Ascending aorta (tissue), 2 donors: ENCODE measurements around the gene SLC35G1. TPM values are rescaled to one million over a fixed set of nuclear protein-coding genes. Genes with fewer than 3 reads are reported as not detected.

Source experiments
- DNase-seq, 2 donors: peaks; one replicate each; pipeline ENCODE4 v3.0.0-alpha.2; 2019; ENCODE audit warnings: low spot score in 2 of 2
- H3K27ac ChIP-seq, 2 donors: fragments of 200-600 bp; sonication (generic); one replicate each; pipeline ENCODE4 v1.5.1; 2016 to 2017; ENCODE audit warnings: mild to moderate bottlenecking in 1 of 2
- H3K27me3 ChIP-seq: fragments of 200-600 bp; sonication (generic); one replicate; pipeline ENCODE4 v1.5.1; 2017
- H3K36me3 ChIP-seq, 2 donors: fragments of 200-600 bp; sonication (generic); one replicate each; pipeline ENCODE4 v1.5.1; 2016
- H3K4me1 ChIP-seq, 2 donors: fragments of 200-600 bp; sonication (generic); one replicate each; pipeline ENCODE4 v1.5.1; 2016 to 2017; ENCODE audit warnings: mild to moderate bottlenecking in 1 of 2
- H3K4me3 ChIP-seq, 2 donors: fragments of 200-600 bp; sonication (generic); one replicate each; pipeline ENCODE4 v1.5.1; 2016 to 2017; ENCODE audit warnings: mild to moderate bottlenecking in 1 of 2
- H3K9me3 ChIP-seq, 2 donors: fragments of 200-600 bp; sonication (generic); one replicate each; pipeline ENCODE4 v1.5.1; 2016
- intact Hi-C: fragments of 100-400 bp; cut with DNase I; formaldehyde crosslinking; loops from one replicate; pipeline ENCODE4 v1.15.1; 2023
- total RNA-seq: library from RNA; depleted of rRNA; stranded (reverse); fragments of >200 nt; gene quantifications from one replicate; pipeline ENCODE4 v1.1.0, GENCODE V29; 2016
- TF ChIP-seq, protein P1 (sequence below), 3 experiments: fragments of 200-600 bp in 2 of 3; fragments of 450-650 bp in 1 of 3; sonication (generic) in 2 of 3; IDR thresholded peaks; one replicate each; pipeline ENCODE4 v1.5.1; 2016 to 2019; ENCODE audit warnings: antibody characterized with exemption in 3 of 3, mild to moderate bottlenecking in 1 of 3, moderate library complexity in 1 of 3

Gene SLC35G1
- total RNA-seq, 1 donor from 2014 or later: 3.7 TPM

DNA sequence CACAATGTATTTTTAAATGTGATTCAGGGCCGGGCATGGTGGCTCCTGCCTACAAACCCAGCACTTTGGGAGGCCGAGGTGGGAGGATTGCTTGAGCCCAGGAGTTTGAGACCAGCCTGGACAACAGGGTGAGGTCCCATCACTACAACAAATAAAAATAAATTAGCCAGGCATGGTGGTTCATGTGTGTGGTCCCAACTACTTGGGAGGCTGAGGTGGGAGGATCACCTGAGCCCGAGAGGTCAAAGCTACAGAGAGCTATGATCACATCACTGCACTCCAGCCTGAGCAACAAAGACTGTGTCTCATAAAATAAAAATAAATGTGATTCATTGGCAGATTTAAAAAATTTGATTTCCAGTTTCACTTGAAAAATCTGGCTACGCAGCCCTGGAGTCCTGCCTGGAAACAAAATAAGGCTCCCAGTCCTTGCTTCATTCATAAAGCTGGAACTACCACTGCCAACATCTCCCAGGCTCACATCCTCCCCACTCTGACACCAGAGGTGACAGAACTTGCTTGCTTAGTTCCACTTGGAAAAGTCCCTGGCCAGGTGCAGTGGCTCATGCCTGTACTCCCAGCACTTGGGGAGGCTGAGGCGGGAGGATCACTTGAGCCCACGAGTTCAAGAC lies 27.9 kb upstream of the SLC35G1 start:
- H3K4me1 ChIP-seq: no peaks in the 10 kb centered on the region
- no peak overlapping the region for H3K4me3 ChIP-seq
- H3K36me3 ChIP-seq: no peaks in the 10 kb centered on the region
- H3K9me3 ChIP-seq: no peaks in the 10 kb centered on the region
- TF ChIP-seq, protein P1, sequence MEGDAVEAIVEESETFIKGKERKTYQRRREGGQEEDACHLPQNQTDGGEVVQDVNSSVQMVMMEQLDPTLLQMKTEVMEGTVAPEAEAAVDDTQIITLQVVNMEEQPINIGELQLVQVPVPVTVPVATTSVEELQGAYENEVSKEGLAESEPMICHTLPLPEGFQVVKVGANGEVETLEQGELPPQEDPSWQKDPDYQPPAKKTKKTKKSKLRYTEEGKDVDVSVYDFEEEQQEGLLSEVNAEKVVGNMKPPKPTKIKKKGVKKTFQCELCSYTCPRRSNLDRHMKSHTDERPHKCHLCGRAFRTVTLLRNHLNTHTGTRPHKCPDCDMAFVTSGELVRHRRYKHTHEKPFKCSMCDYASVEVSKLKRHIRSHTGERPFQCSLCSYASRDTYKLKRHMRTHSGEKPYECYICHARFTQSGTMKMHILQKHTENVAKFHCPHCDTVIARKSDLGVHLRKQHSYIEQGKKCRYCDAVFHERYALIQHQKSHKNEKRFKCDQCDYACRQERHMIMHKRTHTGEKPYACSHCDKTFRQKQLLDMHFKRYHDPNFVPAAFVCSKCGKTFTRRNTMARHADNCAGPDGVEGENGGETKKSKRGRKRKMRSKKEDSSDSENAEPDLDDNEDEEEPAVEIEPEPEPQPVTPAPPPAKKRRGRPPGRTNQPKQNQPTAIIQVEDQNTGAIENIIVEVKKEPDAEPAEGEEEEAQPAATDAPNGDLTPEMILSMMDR (IDR thresholded peaks at IDR 0.05): no peak
- no peak for DNase-seq
- no peak overlapping the region for H3K27ac ChIP-seq
- no peaks in the 10 kb centered on the region for H3K27me3 ChIP-seq
- intact Hi-C loops: no loop called here

DNA sequence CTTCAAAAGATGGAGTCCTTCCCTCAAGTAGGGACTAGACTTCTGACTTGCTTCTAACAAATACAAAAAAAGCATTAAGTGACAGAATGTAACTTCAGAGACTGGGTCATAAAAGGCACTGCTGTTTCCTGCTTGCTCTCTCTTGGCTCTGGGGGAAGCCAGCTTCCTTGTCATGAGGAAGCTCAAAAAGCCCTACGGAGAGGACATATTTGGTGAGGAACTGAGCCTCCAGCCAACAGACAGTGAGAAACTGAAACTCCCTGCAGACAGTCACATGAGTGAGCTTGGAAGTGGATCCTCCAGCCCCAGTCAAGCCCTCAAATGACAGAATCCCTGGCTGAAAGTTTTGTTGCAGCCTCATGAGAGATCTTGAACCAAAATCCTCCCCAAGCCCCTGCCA lies 26.3 kb upstream of the SLC35G1 start:
- Histone ChIP-seq H3K4me3 (no peak overlapping the region), H3K27ac (no peak overlapping the region), H3K27me3 (no peaks in the 10 kb centered on the region), H3K4me1 (no peaks in the 10 kb centered on the region), H3K9me3 (no peaks in the 10 kb centered on the region), H3K36me3 (no peaks in the 10 kb centered on the region)
- TF ChIP-seq, protein P1 (IDR thresholded peaks at IDR 0.05): no peak
- intact Hi-C loops: no loop called here
- DNase-seq: no peak

DNA sequence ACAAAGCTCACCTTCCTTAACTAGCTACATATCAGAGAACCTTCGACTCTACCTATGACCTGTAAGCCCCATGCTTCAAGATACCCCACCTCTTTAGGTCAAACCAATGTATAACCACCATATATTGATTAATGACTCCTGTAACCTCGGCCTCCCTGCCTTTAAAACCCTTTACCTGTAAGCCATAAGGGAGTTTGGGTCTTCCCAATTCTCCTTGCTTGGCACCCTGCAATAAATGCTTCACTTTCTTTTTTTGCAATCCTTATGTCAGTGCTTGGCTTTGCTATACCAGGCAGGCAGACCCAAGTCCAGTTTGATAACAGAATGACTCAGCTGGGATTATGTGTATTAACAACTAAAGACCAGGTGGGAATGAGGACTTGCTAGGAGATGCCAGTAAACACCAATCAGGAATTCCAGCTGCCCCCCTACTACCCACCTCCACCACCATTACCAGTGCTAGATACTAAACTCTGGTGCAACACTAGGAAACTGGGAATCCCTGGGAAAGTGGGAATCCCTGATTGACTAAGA lies 22.0 kb upstream of the SLC35G1 start:
- H3K27ac ChIP-seq: no peak overlapping the region
- H3K27me3 ChIP-seq: no peaks in the 10 kb centered on the region
- TF ChIP-seq, protein P1 (IDR thresholded peaks at IDR 0.05): no peak
- H3K4me1 ChIP-seq: no peaks in the 10 kb centered on the region
- no peak for DNase-seq
- H3K36me3 ChIP-seq: no peaks in the 10 kb centered on the region
- H3K9me3 ChIP-seq: no peaks in the 10 kb centered on the region
- no peak overlapping the region for H3K4me3 ChIP-seq
- intact Hi-C loops: no loop called here

DNA sequence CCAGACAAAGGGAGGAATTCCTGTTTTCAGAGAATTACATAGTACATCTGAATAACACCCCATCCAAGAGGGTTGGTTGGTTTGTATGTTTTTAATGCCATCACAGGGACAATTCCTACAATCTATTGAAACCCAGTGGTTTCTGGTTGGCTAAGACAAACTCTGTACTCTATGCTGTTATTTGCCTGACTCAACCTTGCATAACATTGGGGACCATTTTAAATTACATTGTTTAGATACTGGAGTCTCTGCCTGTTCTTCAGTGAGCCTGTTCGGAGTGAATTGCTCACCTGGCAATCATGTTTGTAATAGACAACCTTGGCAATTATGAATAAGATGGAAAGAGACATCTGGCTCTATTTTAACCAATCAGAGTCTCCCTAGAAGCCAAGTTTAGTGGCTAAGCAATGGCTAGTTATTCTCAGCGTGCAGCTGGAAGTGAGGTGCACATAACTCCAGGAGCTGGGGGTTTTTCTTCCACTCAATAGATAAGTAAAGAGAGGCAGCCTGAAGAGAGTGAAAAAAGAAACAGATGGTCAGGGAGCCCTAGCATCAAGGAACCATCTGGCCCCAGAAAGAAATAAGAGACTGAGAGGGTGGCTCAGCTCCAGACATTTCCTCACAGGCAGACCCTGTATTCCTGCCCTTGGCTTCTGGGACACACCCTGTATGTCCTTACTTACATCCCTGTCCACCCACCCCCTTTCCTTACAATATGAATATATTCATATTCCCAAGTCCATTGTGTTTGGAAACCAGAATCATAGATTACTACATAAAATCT lies 21.2 kb upstream of the SLC35G1 start:
- Histone ChIP-seq H3K4me3 (no peak overlapping the region), H3K27me3 (no peaks in the 10 kb centered on the region), H3K27ac (no peak overlapping the region), H3K9me3 (no peaks in the 10 kb centered on the region), H3K4me1 (no peaks in the 10 kb centered on the region), H3K36me3 (no peaks in the 10 kb centered on the region)
- TF ChIP-seq, protein P1 (IDR thresholded peaks at IDR 0.05): no peak
- intact Hi-C loops: no loop called here
- no peak for DNase-seq

DNA sequence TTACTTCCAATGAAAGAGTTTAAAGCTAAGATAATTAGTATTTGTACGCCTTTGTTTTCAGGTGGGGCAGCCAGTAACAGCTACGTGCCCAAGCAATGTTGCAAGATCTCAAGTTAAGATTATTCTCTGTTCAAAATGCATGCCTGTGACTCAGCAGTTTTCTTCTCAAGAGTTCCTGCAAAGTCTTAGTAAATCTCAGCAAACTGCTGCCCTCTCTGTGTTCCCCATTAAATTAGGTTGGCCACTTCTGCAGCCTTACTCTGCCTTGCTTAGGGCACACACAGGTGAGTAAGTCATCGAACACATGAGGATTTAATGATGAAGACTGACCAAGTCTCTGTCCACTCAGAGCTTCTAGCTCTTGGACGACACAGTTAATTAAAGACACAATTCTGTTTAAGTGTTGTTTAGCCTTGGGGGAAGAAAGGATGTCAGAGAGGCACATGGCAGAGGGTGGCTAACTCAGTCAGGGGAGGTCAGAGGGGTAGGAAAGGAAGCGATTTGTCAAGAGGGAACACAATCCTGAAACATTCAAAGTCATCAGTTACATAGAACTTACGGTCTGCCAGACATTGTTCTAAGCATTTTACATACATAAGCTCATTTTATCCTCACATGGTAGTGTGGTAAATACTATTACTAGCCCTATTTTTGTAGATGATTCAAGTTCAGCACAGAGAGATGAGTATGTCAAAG lies 20.2 kb upstream of the SLC35G1 start:
- intact Hi-C loops: no loop called here
- no peak for DNase-seq

More for the DNA sequence above, 20.2 kb upstream of the SLC35G1 start:
- no peaks in the 10 kb centered on the region for H3K27me3 ChIP-seq
- H3K4me1 ChIP-seq: no peaks in the 10 kb centered on the region
- no peaks in the 10 kb centered on the region for H3K9me3 ChIP-seq
- H3K4me3 ChIP-seq: no peak overlapping the region
- no peaks in the 10 kb centered on the region for H3K36me3 ChIP-seq
- H3K27ac ChIP-seq: no peak overlapping the region
- TF ChIP-seq, protein P1 (IDR thresholded peaks at IDR 0.05): no peak
